Smooth muscle cell (in vitro differentiated cells): ENCODE results near the gene PHYKPL. TPM values are rescaled to one million over a fixed set of nuclear protein-coding genes. Genes with fewer than 3 reads are reported as not detected.
"Not testable (repeated sequence)": the region's sequence is repeated elsewhere in the genome, so short reads cannot be mapped to it uniquely, and the experiment has no call there.

Experiments
- DNase-seq: peaks from one replicate; lab custom pipeline; 2025; ENCODE audit not compliant: unreplicated experiment; lab: John Stamatoyannopoulos, UW
- H2AFZ ChIP-seq: fragments of 200-600 bp; sonication (generic); 2 replicates; pipeline ENCODE4 v1.6.0; 2016; ENCODE audit warnings: antibody characterized with exemption, low read depth, mild to moderate bottlenecking
- H3F3A ChIP-seq: fragments of 200-600 bp; sonication (generic); 2 replicates; pipeline ENCODE4 v1.6.0; 2017; ENCODE audit warnings: antibody characterized with exemption, low read depth
- H3K27ac ChIP-seq: fragments of 200-600 bp; sonication (generic); 2 replicates; pipeline ENCODE4 v1.5.1; 2016; ENCODE audit warnings: low read depth, mild to moderate bottlenecking
- H3K27me3 ChIP-seq: fragments of 200-600 bp; sonication (generic); 2 replicates; pipeline ENCODE4 v1.6.1; 2016; ENCODE audit warnings: low read depth, mild to moderate bottlenecking
- H3K36me3 ChIP-seq: fragments of 200-600 bp; sonication (generic); 2 replicates; pipeline ENCODE4 v1.5.1; 2016; ENCODE audit warnings: low read depth
- H3K4me1 ChIP-seq: fragments of 200-600 bp; sonication (generic); 2 replicates; pipeline ENCODE4 v1.5.1; 2016; ENCODE audit warnings: low read depth
- H3K4me2 ChIP-seq: fragments of 200-600 bp; sonication (generic); 2 replicates; pipeline ENCODE4 v1.6.0; 2016; ENCODE audit warnings: mild to moderate bottlenecking
- H3K4me3 ChIP-seq: fragments of 200-600 bp; sonication (generic); 2 replicates; pipeline ENCODE4 v1.5.1; 2016; ENCODE audit warnings: mild to moderate bottlenecking
- H3K79me2 ChIP-seq: fragments of 200-600 bp; sonication (generic); 2 replicates; pipeline ENCODE4 v1.6.0; 2016; ENCODE audit warnings: low read depth, mild to moderate bottlenecking
- H3K9ac ChIP-seq: fragments of 200-600 bp; sonication (generic); 2 replicates; pipeline ENCODE4 v1.6.0; 2016; ENCODE audit warnings: low read depth
- H3K9me3 ChIP-seq: fragments of 200-600 bp; sonication (generic); replicated peaks from 2 replicates; pipeline ENCODE4 v1.5.1; 2016; ENCODE audit warnings: low read depth
- H4K20me1 ChIP-seq: fragments of 200-600 bp; sonication (generic); 2 replicates; pipeline ENCODE4 v1.6.0; 2016; ENCODE audit warnings: low read depth
- CTCF ChIP-seq: fragments of 200-600 bp; sonication (generic); IDR thresholded peaks from 2 replicates; pipeline ENCODE4 v1.5.1; 2017; ENCODE audit warnings: borderline replicate concordance, mild to moderate bottlenecking, antibody characterized with exemption; ENCODE audit not compliant: insufficient read depth, poor library complexity, severe bottlenecking
- WGBS: methylation state at CpG from one replicate; pipeline ENCODE4 v1.1.7; 2016; ENCODE audit warnings: low lambda C conversion rate; 5-methylcytosine and 5-hydroxymethylcytosine counted together
- polyA plus RNA-seq: library from polyadenylated mRNA; unstranded; fragments of >200 nt; fragmentation: Nextera tagmentation; extraction: Ambion mirVana; gene quantifications from 2 replicates; pipeline ENCODE4 v1.2.1, GENCODE V29; 2016
- total RNA-seq: library from RNA; depleted of rRNA; stranded (reverse); fragments of >200 nt; gene quantifications from 2 replicates; pipeline ENCODE4 v1.2.3, GENCODE V29; 2014

Gene PHYKPL
- total and polyA plus RNA-seq, 2 experiments from 2014 or later = 15.7 to 27.8 TPM

DNA sequence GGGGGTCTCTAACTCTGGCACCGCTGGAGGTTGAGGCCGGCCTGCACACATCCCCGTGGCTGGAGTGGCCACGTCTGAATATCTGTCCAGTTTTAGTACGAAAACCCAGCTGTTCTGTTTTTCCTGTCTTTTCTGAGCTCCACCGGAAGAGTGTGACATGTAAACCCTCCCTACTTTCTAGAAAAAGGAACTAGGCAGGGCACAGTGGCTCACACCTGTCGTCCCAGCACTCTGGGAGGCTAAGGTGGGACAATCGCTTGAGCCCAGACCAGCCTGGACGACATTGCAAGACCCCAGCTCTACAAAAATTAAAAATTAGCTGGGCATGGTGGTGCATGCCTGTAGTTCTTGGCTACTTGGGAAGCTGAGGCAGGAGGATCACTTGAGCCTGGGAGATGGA, 8.2 kb upstream of the PHYKPL start:
- TF ChIP-seq CTCF = no peak
- 96% methylated on average over 9 of the region's 9 CpGs for WGBS
- no peak for DNase-seq

GRCh38 chr5:178240341-178240741, 7.7 kb upstream of the PHYKPL start:
- Histone ChIP-seq H3F3A (no peaks in the 10 kb centered on the region), H3K27ac (no peak overlapping the region), H4K20me1 (no peaks in the 10 kb centered on the region), H3K9me3 (no peaks in the 10 kb centered on the region), H3K4me1 (no peaks in the 10 kb centered on the region), H2AFZ (no peak overlapping the region), H3K4me2 (no peak overlapping the region), H3K79me2 (no peaks in the 10 kb centered on the region), H3K4me3 (no peak overlapping the region), H3K36me3 (no peaks in the 10 kb centered on the region), H3K9ac (no peak overlapping the region), H3K27me3 (no peaks in the 10 kb centered on the region)
- 96% methylated on average over 19 of the region's 19 CpGs for WGBS
- TF ChIP-seq CTCF = no peak
- no peak for DNase-seq

More for the DNA sequence above, 8.2 kb upstream of the PHYKPL start:
- Histone ChIP-seq H3K4me3 (no peak overlapping the region), H2AFZ (no peak overlapping the region), H3F3A (no peaks in the 10 kb centered on the region), H3K79me2 (no peaks in the 10 kb centered on the region), H3K36me3 (no peaks in the 10 kb centered on the region), H4K20me1 (no peaks in the 10 kb centered on the region), H3K27ac (no peak overlapping the region), H3K27me3 (no peaks in the 10 kb centered on the region), H3K9me3 (no peaks in the 10 kb centered on the region), H3K4me2 (no peak overlapping the region), H3K9ac (no peak overlapping the region), H3K4me1 (no peaks in the 10 kb centered on the region)

DNA sequence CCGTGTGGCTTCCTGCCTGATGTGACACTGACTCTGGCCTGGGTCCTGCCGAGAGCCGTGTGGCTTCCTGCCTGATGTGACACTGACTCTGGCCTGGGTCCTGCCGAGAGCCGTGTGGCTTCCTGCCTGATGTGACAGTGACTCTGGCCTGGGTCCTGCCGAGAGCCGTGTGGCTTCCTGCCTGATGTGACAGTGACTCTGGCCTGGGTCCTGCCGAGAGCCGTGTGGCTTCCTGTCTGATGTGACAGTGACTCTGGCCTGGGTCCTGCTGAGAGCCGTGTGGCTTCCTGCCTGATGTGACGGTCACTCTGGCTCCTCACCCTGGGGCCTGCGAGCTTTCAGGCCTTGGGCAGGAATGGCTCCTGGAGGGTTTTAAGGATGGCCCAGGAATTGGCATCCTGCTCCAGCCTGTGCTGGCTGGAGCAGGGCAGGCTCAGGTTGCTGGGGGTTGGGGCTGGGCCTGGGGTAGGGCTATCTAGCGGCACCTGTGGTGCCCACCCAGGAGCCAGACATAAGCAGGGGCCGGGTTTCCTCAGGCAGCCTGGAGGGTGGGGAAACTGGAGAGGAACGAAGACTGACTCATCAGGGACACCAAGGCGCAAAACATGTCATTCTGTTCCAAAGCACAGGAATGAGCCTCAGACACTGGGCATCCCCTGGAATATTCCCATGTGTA, 7.2 kb upstream of the PHYKPL start:
- H3K36me3 ChIP-seq, H3K4me3 ChIP-seq, H3K4me2 ChIP-seq, H3K79me2 ChIP-seq, H3F3A ChIP-seq, H3K27ac ChIP-seq, H4K20me1 ChIP-seq, DNase-seq, H3K9ac ChIP-seq, H3K27me3 ChIP-seq, H3K4me1 ChIP-seq, H2AFZ ChIP-seq, H3K9me3 ChIP-seq: not testable (repeated sequence)
- WGBS = 50% methylated on average over 15 of the region's 16 CpGs

DNA sequence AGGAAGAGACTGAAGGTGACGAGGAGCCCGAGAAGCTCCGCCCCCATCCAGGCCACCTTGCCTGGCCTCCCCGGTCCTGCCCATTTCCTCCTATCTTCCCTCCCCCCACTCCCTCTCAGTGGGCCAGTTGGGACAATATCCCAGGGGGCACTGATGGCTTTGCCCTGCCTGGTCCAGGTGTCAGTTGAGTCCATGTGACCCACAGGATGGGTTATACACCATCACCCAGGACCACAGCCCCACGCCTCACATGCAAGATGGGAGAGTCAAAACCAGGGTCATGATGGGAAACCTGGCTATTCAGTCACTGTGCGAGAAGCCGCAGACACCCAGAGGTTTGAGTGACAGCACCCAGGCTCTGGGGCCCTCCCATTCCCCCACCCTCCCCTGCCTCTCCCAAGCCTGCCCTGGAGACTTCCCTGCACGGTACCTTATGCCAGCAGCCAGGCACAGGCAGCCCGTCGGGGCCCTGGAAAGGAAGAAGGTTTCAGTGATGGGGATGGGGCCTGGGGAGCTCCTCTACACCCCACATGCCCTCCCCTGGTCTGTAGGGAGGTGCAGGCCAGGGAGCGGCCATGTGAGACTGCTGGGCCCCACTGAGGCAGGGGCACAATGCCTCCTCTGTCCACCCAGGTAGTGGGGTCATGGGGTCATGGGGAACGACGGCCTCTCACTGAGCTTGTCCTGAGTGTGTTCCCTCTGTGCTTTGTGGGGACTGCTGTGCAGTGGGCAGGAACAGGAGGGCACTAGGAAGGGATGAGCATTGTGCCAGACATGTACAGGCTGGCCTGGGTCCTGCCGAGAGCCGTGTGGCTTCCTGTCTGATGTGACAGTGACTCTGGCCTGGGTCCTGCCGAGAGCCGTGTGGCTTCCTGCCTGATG, 6.3 kb upstream of the PHYKPL start:
- Histone ChIP-seq H3K27me3 (no peaks in the 10 kb centered on the region), H3K4me1 (no peaks in the 10 kb centered on the region), H3K27ac (no peak overlapping the region), H2AFZ (no peak overlapping the region), H3K4me3 (no peak overlapping the region), H3K9me3 (no peaks in the 10 kb centered on the region), H3K36me3 (no peaks in the 10 kb centered on the region), H3K4me2 (no peak overlapping the region), H3K79me2 (no peaks in the 10 kb centered on the region), H4K20me1 (no peaks in the 10 kb centered on the region), H3K9ac (no peak overlapping the region), H3F3A (no peaks in the 10 kb centered on the region)
- DNase-seq = no peak
- no peak for TF ChIP-seq CTCF
- WGBS = 79% methylated on average over 17 of the region's 17 CpGs
